HG03196 (cell line): ENCODE results near the gene SH3RF2.
A peak's percentile ranks its signal among the peaks of the same experiment; 100 is the strongest.
"Not testable (repeated sequence)": the region's sequence is repeated elsewhere in the genome, so short reads cannot be mapped to it uniquely, and the experiment has no call there.

Experiments
- ATAC-seq: cut with Tn5 transposase; IDR thresholded peaks from one replicate; pipeline ENCODE4 v1.9.1; 2021; ENCODE audit not compliant: unreplicated experiment

Gene SH3RF2

DNA sequence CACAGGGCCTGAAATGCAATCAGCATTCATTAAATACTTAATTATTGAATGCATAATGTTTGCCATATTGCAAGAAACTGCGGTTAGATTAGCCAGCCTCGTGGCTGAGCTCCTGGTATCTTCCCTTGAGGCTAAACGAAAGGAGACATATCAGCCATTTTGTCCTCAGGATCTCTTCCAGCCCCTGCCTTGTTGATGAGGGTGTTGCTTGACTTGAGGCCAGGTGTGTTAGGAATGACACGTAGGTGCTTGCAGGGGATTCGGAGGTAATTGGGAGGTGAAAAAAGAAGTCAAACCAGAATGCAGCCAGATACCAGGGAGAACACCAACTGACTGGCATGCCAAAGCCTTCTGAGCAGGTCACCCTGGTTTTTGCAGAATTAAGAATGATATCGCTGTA, 12.5 kb downstream of the SH3RF2 start:
- no peak for ATAC-seq

- ATAC-seq: no peak
Observed at GRCh38 chr5:145949474-145949873, 13.1 kb downstream of the SH3RF2 start.

GRCh38 chr5:145951071-145951470, 14.7 kb downstream of the SH3RF2 start:
- no peak for ATAC-seq

DNA sequence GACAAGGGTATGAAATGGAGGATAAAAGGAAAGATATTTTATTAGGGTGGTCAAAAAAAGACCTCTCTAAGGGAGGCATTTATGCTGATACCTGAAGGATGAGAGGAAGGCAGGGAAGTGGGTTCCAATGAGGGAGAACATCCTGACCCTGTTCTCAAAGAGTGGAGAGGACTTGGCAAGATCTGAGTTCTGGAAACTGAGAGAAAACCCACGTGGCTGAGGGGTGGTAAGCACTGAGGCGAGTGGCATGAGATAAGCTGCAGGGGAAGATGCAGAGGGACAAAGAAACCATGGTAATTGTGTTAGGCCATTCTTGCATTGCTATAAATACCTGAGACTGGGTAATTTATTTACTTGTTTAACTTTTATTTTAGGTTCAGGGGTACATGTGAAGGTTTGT, 16.8 kb downstream of the SH3RF2 start:
- no peak for ATAC-seq

- not testable (repeated sequence) for ATAC-seq
Observed at GRCh38 chr5:145954140-145954539, 17.8 kb downstream of the SH3RF2 start.

- ATAC-seq: no peak
Observed at GRCh38 chr5:145957388-145957787, 21.0 kb downstream of the SH3RF2 start.

- ATAC-seq: no peak
Observed at GRCh38 chr5:145958436-145958835, 22.1 kb downstream of the SH3RF2 start.

- no peak for ATAC-seq
Observed at GRCh38 chr5:145960166-145960565, 23.8 kb downstream of the SH3RF2 start.

DNA sequence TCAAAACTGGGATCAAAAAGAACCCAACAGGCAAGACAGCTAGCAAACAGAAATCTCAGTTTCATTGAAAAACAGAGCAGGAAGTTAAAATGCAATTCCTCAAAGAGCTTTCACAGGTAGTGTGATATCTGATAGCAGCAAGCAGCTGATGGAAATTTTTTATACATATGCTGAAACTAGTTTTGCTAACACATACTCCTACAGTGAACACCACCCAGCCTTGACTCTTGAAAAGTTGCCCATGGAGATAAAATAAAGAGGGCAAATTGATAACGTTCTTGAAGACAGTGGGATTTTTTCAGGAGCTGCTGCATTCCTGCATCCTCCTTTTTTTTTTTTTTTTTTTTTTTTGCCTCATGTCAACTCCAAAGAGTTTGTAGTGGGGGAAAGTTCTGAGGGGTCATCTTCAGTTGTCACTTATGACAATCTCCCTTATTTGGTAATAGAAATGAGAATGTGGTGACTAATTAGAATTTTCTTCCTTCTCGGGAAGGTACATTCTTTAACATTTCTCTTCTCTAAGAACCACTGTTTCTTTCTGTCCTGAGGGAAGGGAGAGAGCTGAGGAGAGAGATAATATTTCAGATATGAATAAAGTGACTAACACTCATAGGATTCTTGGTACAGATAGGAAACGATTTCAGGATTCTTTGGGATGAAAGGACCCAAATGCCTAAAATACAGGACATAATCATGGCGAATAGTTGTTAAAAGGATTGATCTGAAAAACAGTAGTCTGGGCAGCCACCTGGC, 24.6 kb downstream of the SH3RF2 start:
- no peak for ATAC-seq

- no peak for ATAC-seq
Observed at GRCh38 chr5:145962001-145962400, 25.6 kb downstream of the SH3RF2 start.

DNA sequence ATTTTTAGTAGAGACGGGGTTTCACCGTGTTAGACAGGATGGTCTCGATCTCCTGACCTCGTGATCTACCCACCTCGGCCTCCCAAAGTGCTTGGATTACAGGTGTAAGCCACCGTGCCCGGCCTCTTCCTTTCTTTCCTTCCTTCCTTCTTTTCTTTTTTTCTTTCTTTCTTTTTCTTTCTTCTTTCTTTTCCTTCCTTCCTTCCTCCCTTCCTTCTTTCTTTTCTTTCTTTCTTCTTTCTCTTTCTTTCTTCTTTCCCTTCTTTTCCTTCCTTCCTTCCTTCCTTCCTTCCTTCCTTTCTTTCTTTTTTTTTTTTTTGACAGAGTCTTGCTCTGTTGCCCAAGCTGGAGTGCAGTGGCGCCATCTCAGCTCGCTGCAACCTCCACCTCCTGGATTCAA, 27.6 kb downstream of the SH3RF2 start:
- not testable (repeated sequence) for ATAC-seq

- ATAC-seq: no peak
Observed at GRCh38 chr5:145965804-145966203, 29.4 kb downstream of the SH3RF2 start.

- no peak for ATAC-seq
Observed at GRCh38 chr5:145967296-145967695, 30.9 kb downstream of the SH3RF2 start.

- no peak for ATAC-seq
Observed at GRCh38 chr5:145968970-145969713, 32.8 kb downstream of the SH3RF2 start.

- no peak for ATAC-seq
Observed at GRCh38 chr5:145969714-145970092, 33.3 kb downstream of the SH3RF2 start.

DNA sequence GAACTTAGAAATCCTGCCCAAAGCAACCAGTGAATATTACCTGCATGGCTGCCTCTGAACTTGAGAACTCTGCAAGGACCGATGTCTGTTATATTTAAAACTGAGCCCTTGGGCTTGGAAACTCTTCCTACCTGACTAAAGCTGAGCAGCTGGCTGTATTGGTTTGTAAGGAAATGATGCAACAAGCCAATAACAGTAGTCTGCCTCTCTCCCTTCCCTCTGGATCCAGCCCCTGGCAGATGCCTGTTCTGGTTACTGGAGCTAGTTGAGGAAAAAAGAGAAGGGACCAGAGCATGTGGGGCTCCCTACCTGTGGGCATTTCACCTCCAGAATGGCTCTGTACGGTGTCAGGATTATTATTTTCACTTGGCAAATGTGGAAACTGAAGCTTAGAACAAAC, 34.7 kb downstream of the SH3RF2 start:
- no peak for ATAC-seq

GRCh38 chr5:145971701-145972100, 35.3 kb downstream of the SH3RF2 start:
- no peak for ATAC-seq

DNA sequence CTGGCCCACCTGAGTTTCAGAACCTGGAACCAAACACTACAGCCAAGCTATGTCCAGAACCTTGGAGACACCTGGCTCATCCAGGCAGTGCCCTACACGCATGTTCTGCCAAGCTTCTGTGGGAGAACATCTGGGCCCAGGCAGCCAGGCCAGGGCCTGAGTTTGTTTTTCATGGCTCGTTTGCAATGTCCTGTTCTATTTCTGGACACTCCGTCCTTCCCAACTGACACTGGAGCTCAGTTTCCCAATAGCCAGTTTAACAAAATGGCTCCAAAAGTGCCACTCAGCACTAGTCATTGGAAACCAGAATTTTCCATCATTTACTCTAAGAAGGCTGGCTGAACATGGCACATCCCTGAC, 38.6 kb downstream of the SH3RF2 start:
- no peak for ATAC-seq

- ATAC-seq: no peak
Observed at GRCh38 chr5:145975361-145976066, 39.1 kb downstream of the SH3RF2 start.

DNA sequence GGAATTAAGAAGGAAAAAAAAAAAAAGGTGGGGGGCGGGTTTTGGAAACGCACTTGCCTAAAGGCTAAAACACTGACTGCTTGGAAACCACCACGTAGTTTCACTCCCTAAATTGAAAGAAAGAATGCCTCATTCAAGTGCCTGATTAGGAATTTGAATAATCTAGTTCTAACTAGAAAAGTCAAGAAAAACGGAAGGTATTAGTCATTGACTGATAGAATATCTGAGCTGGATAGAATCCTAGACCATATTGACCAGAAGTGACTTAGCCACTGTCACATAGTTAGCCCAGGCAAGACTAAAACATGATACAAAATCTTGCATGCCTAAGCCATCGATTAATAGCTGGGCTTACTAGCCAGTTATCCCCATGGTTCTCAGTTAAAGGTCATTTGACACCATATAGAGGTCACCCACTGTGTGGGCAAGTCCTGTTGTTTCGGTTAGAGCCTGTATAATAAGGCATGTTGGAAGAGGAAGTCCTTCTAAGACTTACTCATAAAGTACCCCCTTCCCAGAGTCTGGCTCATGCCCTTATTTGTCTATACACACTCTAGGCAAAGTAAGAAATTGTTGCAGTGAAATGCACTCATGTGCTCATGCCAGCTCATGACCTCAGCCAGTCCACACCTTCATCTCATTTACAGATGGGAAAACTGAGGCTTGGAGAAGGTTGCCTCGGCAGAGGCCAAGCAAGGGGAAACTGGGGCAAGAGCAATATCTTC, 40.2 kb downstream of the SH3RF2 start:
- ATAC-seq: peak; percentile 63

GRCh38 chr5:145978171-145978570, 41.8 kb downstream of the SH3RF2 start:
- no peak for ATAC-seq
